Aorta (tissue), 5 donors: ENCODE results near the gene DNAJC5G. TPM values are rescaled to one million over a fixed set of nuclear protein-coding genes. Genes with fewer than 3 reads are reported as not detected.
"Not testable (repeated sequence)": the region's sequence is repeated elsewhere in the genome, so short reads cannot be mapped to it uniquely, and the experiment has no call there.

Experiments used
- ATAC-seq: fragments of 200-7000 bp; cut with Tn5 transposase; one replicate; pipeline ENCODE4 v1.9.1; 2022; ENCODE audit warnings: moderate library complexity; ENCODE audit not compliant: low FRiP score
- DNase-seq, 2 donors: peaks; one replicate each; pipeline ENCODE4 v3.0.0-alpha.2; 2020
- H3K27ac ChIP-seq, 2 donors: one replicate each; pipeline ENCODE4 v1.5.1; 2013; ENCODE audit warnings: low read length in 2 of 2, mild to moderate bottlenecking in 2 of 2, moderate library complexity in 2 of 2, control low read depth in 1 of 2, inconsistent platforms in 1 of 2, low read depth in 1 of 2
- H3K27me3 ChIP-seq, 2 donors: one replicate each; pipeline ENCODE4 v1.6.1; 2013; ENCODE audit warnings: control low read depth in 1 of 2, low read length in 1 of 2, mild to moderate bottlenecking in 1 of 2, moderate library complexity in 1 of 2; ENCODE audit not compliant: insufficient read depth in 2 of 2, control insufficient read depth in 1 of 2
- H3K36me3 ChIP-seq, 2 donors: one replicate each; pipeline ENCODE4 v1.6.1; 2013; ENCODE audit warnings: control low read depth in 1 of 2, low read length in 1 of 2, mild to moderate bottlenecking in 1 of 2; ENCODE audit not compliant: insufficient read depth in 2 of 2, control insufficient read depth in 1 of 2
- H3K4me1 ChIP-seq, 2 donors: one replicate each; pipeline ENCODE4 v1.6.1; 2013; ENCODE audit warnings: low read length in 2 of 2, control low read depth in 1 of 2, mild to moderate bottlenecking in 1 of 2, moderate library complexity in 1 of 2; ENCODE audit not compliant: insufficient read depth in 2 of 2, control insufficient read depth in 1 of 2
- H3K4me3 ChIP-seq, 2 donors: one replicate each; pipeline ENCODE4 v1.5.1; 2013; ENCODE audit warnings: low read length in 2 of 2, control low read depth in 1 of 2, mild to moderate bottlenecking in 1 of 2
- H3K9me3 ChIP-seq: one replicate; pipeline ENCODE4 v1.6.1; 2013; ENCODE audit warnings: mild to moderate bottlenecking, low read length; ENCODE audit not compliant: control insufficient read depth
- WGBS, 2 donors: extraction: QIAGEN DNeasy Blood & Tissue Kit; methylation state at CpG; one replicate each; pipeline ENCODE4 v1.1.7; 2013; 5-methylcytosine and 5-hydroxymethylcytosine counted together
- intact Hi-C, 2 donors: fragments of 100-400 bp; cut with DNase I; formaldehyde crosslinking; loops; one replicate each; pipeline versions ENCODE4 v1.14.2 to v1.15.0; 2022
- polyA plus RNA-seq, 2 donors: library from polyadenylated mRNA; stranded (reverse); fragments of 200-250 nt; gene quantifications; one replicate each; pipeline ENCODE4 v1.2.3, GENCODE V29; 2013
- total RNA-seq, 2 donors: library from RNA; stranded (reverse); fragmentation: NEBNext Ultra II Directional; extraction: Animal tissue kit (Norgen Biotek cat#: 25700); gene quantifications; one replicate each; pipeline ENCODE4 v1.2.1, GENCODE V29; 2021
- donor health status: healthy with polysubstance abuse.
- donor health status: Bipolar disorder and iron deficiency.
- donor health status: DM: no; HTN: no; CAD: no.
- donor health status: DM: no; HTN: no; CAD: no.
- donor health status: DM: yes; HTN: yes; CAD: no.

Gene DNAJC5G
- total and polyA plus RNA-seq, 4 donors, result 2.3 TPM; not detected in 2

- intact Hi-C loops, result no loop called here
- H3K9me3 ChIP-seq, result no peaks in the 10 kb centered on the region
- H3K27ac ChIP-seq, result no peak overlapping the region
- ATAC-seq, result no peak
- 73 to 75% methylated on average over 12 of the region's 12 CpGs for WGBS, 2 donors
- no peaks in the 10 kb centered on the region for H3K36me3 ChIP-seq
- DNase-seq, result no peak
- H3K27me3 ChIP-seq, result no peaks in the 10 kb centered on the region
- H3K4me1 ChIP-seq, result no peaks in the 10 kb centered on the region
- no peak overlapping the region for H3K4me3 ChIP-seq
Observed at GRCh38 chr2:27316655-27317412, 41.6 kb downstream of the DNAJC5G start.

GRCh38 chr2:27319839-27320238 is 44.6 kb downstream of the DNAJC5G start:
- DNase-seq, H3K27me3 ChIP-seq, H3K4me1 ChIP-seq, intact Hi-C loops, H3K4me3 ChIP-seq, ATAC-seq, H3K27ac ChIP-seq, H3K9me3 ChIP-seq, H3K36me3 ChIP-seq: not testable (repeated sequence)
- WGBS, 2 donors, result 94% methylated on average over 15 of the region's 15 CpGs

GRCh38 chr2:27320958-27321543 is 45.8 kb downstream of the DNAJC5G start:
- no peaks in the 10 kb centered on the region for H3K36me3 ChIP-seq
- no peak overlapping the region for H3K27ac ChIP-seq
- 45 to 49% methylated on average over 8 of the region's 8 CpGs for WGBS, 2 donors
- ATAC-seq, result no peak
- H3K27me3 ChIP-seq, result no peaks in the 10 kb centered on the region
- peak; percentile 57 to 85 for DNase-seq
- intact Hi-C loops, result no loop called here
- H3K4me3 ChIP-seq, result no peak overlapping the region
- H3K4me1 ChIP-seq, result peaks cover 0 to 7% of the 10 kb centered on the region in 2 donors
- no peaks in the 10 kb centered on the region for H3K9me3 ChIP-seq

GRCh38 chr2:27322301-27322765 is 47.1 kb downstream of the DNAJC5G start:
- peak; percentile 3 for ATAC-seq
- peak overlapping the region in 1 of 2 donors; percentile 24 for H3K27ac ChIP-seq
- intact Hi-C loops, result no loop called here

GRCh38 chr2:27322766-27323595 is 47.7 kb downstream of the DNAJC5G start, which contains the start of gene MPV17:
Gene MPV17, minus strand, starts transcription at chr2:27323097. Its CDS starts 580 bp downstream, at chr2:27322517.
- 0% methylated on average over 39 of the region's 39 CpGs for WGBS, 2 donors
- peak; percentile 95 to 96 for DNase-seq
- ATAC-seq, result peak; percentile 96
- Histone ChIP-seq H3K4me1 (peaks cover 0 to 7% of the 10 kb centered on the region in 2 donors), H3K27ac (peak within 1 kb of the TSS in 1 of 2 donors; percentile 84), H3K27me3 (no peaks in the 10 kb centered on the region), H3K36me3 (peaks cover 0 to 6% of the 10 kb centered on the region in 2 donors), H3K9me3 (no peaks in the 10 kb centered on the region), H3K4me3 (peak within 1 kb of the TSS; percentile 46 to 89)
- intact Hi-C loops, result no loop called here

More at GRCh38 chr2:27322301-27322765, 47.1 kb downstream of the DNAJC5G start:
- WGBS, 2 donors, result 3 to 4% methylated on average over 8 to 10 of the region's 10 CpGs
- peaks cover 0 to 6% of the 10 kb centered on the region in 2 donors for H3K36me3 ChIP-seq
- H3K27me3 ChIP-seq, result no peaks in the 10 kb centered on the region
- H3K4me1 ChIP-seq, result peaks cover 0 to 7% of the 10 kb centered on the region in 2 donors
- peak in 1 of 2 donors; percentile 52 for DNase-seq
- H3K9me3 ChIP-seq, result no peaks in the 10 kb centered on the region
- peak overlapping the region; percentile 46 to 67 for H3K4me3 ChIP-seq

- DNase-seq (no peak), ATAC-seq (no peak)
- Histone ChIP-seq H3K4me3 (peak overlapping the region; percentile 46 to 89), H3K4me1 (peaks cover 0 to 7% of the 10 kb centered on the region in 2 donors), H3K9me3 (no peaks in the 10 kb centered on the region), H3K27ac (peak overlapping the region in 1 of 2 donors; percentile 84), H3K36me3 (peaks cover 4 to 8% of the 10 kb centered on the region in 2 donors), H3K27me3 (no peaks in the 10 kb centered on the region)
- WGBS, 2 donors, result 11 to 13% methylated on average over 5 of the region's 5 CpGs
- intact Hi-C loops, result no loop called here
Observed at GRCh38 chr2:27323596-27324285, 48.5 kb downstream of the DNAJC5G start.

- H3K27ac ChIP-seq, result no peak overlapping the region
- WGBS, 2 donors, result 89 to 93% methylated on average over 5 of the region's 5 CpGs
- no peak for ATAC-seq
- H3K4me1 ChIP-seq, result peaks cover 0 to 7% of the 10 kb centered on the region in 2 donors
- peaks cover 4 to 13% of the 10 kb centered on the region in 2 donors for H3K36me3 ChIP-seq
- no peaks in the 10 kb centered on the region for H3K27me3 ChIP-seq
- intact Hi-C loops, result no loop called here
- H3K9me3 ChIP-seq, result no peaks in the 10 kb centered on the region
- no peak overlapping the region for H3K4me3 ChIP-seq
- DNase-seq, result no peak
Observed at GRCh38 chr2:27324720-27325119, 49.5 kb downstream of the DNAJC5G start.
